HEK293T (cell line): ENCODE results near the gene ACP1.

Experiments used
- CTCF ChIA-PET: fragments of 350-600 bp; formaldehyde crosslinking; extraction: SDS; loops from one replicate; lab custom pipeline; 2021; ENCODE audit warnings: antibody characterized with exemption, inconsistent platforms; lab: Yijun Ruan, JAX
- POLR2A ChIA-PET: fragments of 350-600 bp; formaldehyde crosslinking; extraction: SDS; loops from one replicate; lab custom pipeline; 2020; ENCODE audit warnings: antibody characterized with exemption, inconsistent platforms; lab: Yijun Ruan, JAX
- DNase-seq: peaks from one replicate; pipeline ENCODE4 v3.0.0; 2012; ENCODE audit warnings: mixed read lengths; ENCODE audit errors: extremely low spot score
- ARNT ChIP-seq: fragments of 450-650 bp; IDR thresholded peaks from 2 replicates; pipeline ENCODE4 v1.6.1; 2017; ENCODE audit warnings: mild to moderate bottlenecking
- BHLHE40 ChIP-seq: fragments of 450-650 bp; IDR thresholded peaks from 2 replicates; pipeline ENCODE4 v1.6.1; 2016; ENCODE audit warnings: mild to moderate bottlenecking, moderate library complexity, borderline replicate concordance
- CTBP1 ChIP-seq: fragments of 450-650 bp; IDR thresholded peaks from 2 replicates; pipeline ENCODE4 v1.6.1; 2016; ENCODE audit warnings: borderline replicate concordance
- ELF4 ChIP-seq: fragments of 450-650 bp; IDR thresholded peaks from 2 replicates; pipeline ENCODE4 v1.6.1; 2017; ENCODE audit warnings: antibody characterized with exemption
- FOXA1 ChIP-seq: fragments of 450-650 bp; IDR thresholded peaks from 2 replicates; pipeline ENCODE4 v1.6.1; 2016; ENCODE audit warnings: mild to moderate bottlenecking
- FOXK2 ChIP-seq: fragments of 450-650 bp; IDR thresholded peaks from 2 replicates; pipeline ENCODE4 v1.6.1; 2016; ENCODE audit warnings: mild to moderate bottlenecking
- FOXM1 ChIP-seq: fragments of 450-650 bp; IDR thresholded peaks from 2 replicates; pipeline ENCODE4 v1.6.1; 2017; ENCODE audit warnings: mild to moderate bottlenecking, borderline replicate concordance
- HDGF ChIP-seq: fragments of 450-650 bp; IDR thresholded peaks from 2 replicates; pipeline ENCODE4 v1.6.1; 2017; ENCODE audit warnings: antibody characterized with exemption, borderline replicate concordance
- L3MBTL2 ChIP-seq: fragments of 450-650 bp; conservative IDR thresholded peaks from 2 replicates; pipeline ENCODE4 v1.6.1; 2016; ENCODE audit warnings: mild to moderate bottlenecking
- LEF1 ChIP-seq: fragments of 450-650 bp; IDR thresholded peaks from 2 replicates; pipeline ENCODE4 v1.6.1; 2017; ENCODE audit warnings: mild to moderate bottlenecking, borderline replicate concordance
- NFRKB ChIP-seq: fragments of 450-650 bp; IDR thresholded peaks from 2 replicates; pipeline ENCODE4 v1.6.1; 2016; ENCODE audit warnings: mild to moderate bottlenecking, moderate library complexity
- PKNOX1 ChIP-seq: fragments of 450-650 bp; IDR thresholded peaks from 2 replicates; pipeline ENCODE4 v1.6.1; 2016
- SP1 ChIP-seq: fragments of 450-650 bp; IDR thresholded peaks from 2 replicates; pipeline ENCODE4 v1.6.1; 2017
- SUZ12 ChIP-seq: fragments of 450-650 bp; IDR thresholded peaks from 2 replicates; pipeline ENCODE4 v1.6.1; 2016; ENCODE audit warnings: mild to moderate bottlenecking
- TARDBP ChIP-seq: fragments of 450-650 bp; IDR thresholded peaks from 2 replicates; pipeline ENCODE4 v1.6.1; 2016
- ZNF384 ChIP-seq: fragments of 450-650 bp; IDR thresholded peaks from 2 replicates; pipeline ENCODE4 v1.6.1; 2016

ACP1 gene

DNA sequence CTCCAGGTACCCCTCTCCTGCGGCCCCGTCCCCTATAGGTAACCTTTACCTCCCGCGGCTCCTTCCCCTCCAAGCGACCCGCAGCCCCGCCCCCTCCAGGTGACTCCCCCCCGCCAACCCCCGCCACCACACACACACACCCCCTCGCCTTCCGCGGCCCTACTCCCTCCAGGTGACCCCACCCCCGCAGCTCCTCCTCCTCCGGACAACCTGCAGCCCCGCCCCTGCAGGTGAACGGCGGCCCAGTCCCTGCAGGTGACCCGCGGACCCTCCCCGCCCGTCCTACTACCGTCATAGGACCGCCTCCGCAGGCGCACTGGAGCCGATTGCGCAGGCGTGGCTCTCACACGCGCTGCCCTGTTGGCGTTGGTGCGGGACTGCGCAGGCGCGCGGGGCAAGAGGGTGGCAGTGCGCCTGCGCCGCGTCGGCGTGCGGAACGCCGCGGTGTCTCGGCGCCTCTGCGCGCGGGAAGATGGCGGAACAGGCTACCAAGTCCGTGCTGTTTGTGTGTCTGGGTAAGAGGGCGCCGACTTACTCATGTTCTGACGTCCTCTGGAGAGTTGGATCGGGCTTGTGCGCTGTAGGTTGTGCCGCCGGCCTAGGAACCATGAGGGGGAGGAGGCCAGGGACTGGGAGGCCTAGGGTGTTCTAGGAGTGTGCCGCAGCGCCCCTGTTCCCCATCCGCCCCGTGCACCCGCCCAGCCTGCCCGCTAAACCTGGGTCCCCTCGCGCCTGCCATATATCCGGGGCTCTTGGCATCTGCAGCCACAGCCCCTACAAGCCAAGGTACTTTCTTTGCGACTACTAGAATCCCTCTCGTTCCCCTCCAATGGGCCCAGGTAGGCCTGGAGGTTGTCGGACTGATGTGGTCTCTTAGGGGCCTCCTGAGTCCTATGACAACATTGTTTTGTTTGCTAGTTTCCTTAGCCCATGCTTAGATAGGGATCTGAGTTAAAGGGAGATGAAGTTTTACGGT lies at the start of gene ACP1:
TSS of gene ACP1 (plus strand) at position 455 of the 976 bp plus-strand sequence. CDS start at position 473, 18 bp downstream.
- TF ChIP-seq L3MBTL2 (peak; percentile 81), FOXK2 (no peak), SUZ12 (no peak), NFRKB (no peak), ELF4 (0 out of 2 replicates have a peak, but pooled peaks have one; percentile 19), FOXA1 (no peak), FOXM1 (no peak), HDGF (no peak), CTBP1 (no peak), LEF1 (no peak), ARNT (no peak)
- CTCF ChIA-PET, result no interaction called here
- POLR2A ChIA-PET, result no interaction called here
- peak; percentile 98 for DNase-seq

GRCh38 chr2:216068-216467 lies 48.7 kb upstream of the ACP1 start:
- TF ChIP-seq NFRKB (no peak), L3MBTL2 (no peak), FOXA1 (no peak), ZNF384 (no peak), TARDBP (no peak), SUZ12 (no peak), SP1 (no peak), ARNT (no peak)
- no peak for DNase-seq
- ChIA-PET POLR2A (no interaction called here), CTCF (no interaction called here)

- no peak for DNase-seq
- ChIA-PET POLR2A (no interaction called here), CTCF (no interaction called here)
- TF ChIP-seq FOXM1 (no peak), PKNOX1 (no peak), HDGF (no peak), ARNT (no peak), CTBP1 (no peak), TARDBP (no peak), BHLHE40 (no peak), SUZ12 (no peak)
Observed at GRCh38 chr2:223451-223850, 41.3 kb upstream of the ACP1 start.

DNA sequence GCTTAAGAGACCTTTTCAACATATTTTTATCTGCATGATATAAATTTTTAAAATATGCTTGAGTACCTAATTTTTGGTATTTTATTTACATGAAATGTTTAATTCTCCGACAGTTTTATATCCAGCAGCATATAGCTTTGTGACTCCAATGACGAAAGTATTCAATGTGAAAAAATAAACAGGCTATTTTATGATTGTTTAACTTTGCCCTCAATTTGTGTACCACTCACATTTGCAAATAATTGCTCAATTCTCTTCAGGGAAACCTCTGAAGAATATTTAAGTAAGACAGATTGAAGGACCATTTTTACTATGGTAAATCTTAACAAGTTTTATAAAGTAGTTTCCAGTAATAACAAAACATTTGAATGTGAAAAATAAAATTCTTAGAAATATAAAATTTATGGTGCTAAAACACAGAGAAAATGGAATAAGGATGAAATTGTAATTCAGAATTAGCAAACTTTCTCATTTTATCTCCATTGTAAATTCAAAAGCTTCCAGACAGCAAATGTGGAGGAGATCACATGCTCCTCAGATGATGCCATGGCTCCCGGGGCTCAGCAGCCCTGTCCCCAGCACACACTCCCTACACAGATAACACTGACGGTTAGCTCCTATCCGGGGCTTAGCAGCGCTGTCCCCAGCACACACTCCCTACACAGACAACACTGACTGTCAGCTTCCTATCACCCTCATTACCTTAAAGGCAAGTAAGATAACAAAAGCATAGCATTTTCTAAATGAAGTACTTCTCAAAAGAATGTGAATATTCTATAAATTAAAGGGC lies 40.6 kb upstream of the ACP1 start:
- ChIA-PET POLR2A (no interaction called here), CTCF (no interaction called here)
- TF ChIP-seq LEF1 (no peak), FOXM1 (no peak), SP1 (no peak), ELF4 (no peak), L3MBTL2 (no peak), FOXA1 (no peak), HDGF (no peak), CTBP1 (no peak), BHLHE40 (no peak), FOXK2 (no peak), NFRKB (no peak), PKNOX1 (no peak), TARDBP (no peak), ARNT (no peak), ZNF384 (no peak)
- DNase-seq, result no peak

- DNase-seq, result no peak
- ChIA-PET POLR2A (no interaction called here), CTCF (no interaction called here)
- no peak for TF ChIP-seq HDGF
- no peak for TF ChIP-seq FOXA1
- TF ChIP-seq SUZ12, result no peak
- no peak for TF ChIP-seq NFRKB
- no peak for TF ChIP-seq ARNT
- TF ChIP-seq ZNF384, result no peak
- no peak for TF ChIP-seq BHLHE40
- TF ChIP-seq SP1, result no peak
- no peak for TF ChIP-seq CTBP1
- no peak for TF ChIP-seq FOXK2
- no peak for TF ChIP-seq PKNOX1
- no peak for TF ChIP-seq ELF4
- TF ChIP-seq FOXM1, result no peak
- no peak for TF ChIP-seq TARDBP
Observed at GRCh38 chr2:228115-228514, 36.6 kb upstream of the ACP1 start.
